GM18502 (cell line): ENCODE data around the gene RCAN2.
"Not testable (repeated sequence)": the region's sequence is repeated elsewhere in the genome, so short reads cannot be mapped to it uniquely, and the experiment has no call there.

ENCODE experiments used
- ATAC-seq: cut with Tn5 transposase; IDR thresholded peaks from one replicate; pipeline ENCODE4 v1.9.1; 2021; ENCODE audit warnings: mild to moderate bottlenecking; ENCODE audit not compliant: unreplicated experiment, poor library complexity

Gene RCAN2

GRCh38 chr6:46393940-46394337, 97.3 kb downstream of the RCAN2 start:
- no peak for ATAC-seq

DNA sequence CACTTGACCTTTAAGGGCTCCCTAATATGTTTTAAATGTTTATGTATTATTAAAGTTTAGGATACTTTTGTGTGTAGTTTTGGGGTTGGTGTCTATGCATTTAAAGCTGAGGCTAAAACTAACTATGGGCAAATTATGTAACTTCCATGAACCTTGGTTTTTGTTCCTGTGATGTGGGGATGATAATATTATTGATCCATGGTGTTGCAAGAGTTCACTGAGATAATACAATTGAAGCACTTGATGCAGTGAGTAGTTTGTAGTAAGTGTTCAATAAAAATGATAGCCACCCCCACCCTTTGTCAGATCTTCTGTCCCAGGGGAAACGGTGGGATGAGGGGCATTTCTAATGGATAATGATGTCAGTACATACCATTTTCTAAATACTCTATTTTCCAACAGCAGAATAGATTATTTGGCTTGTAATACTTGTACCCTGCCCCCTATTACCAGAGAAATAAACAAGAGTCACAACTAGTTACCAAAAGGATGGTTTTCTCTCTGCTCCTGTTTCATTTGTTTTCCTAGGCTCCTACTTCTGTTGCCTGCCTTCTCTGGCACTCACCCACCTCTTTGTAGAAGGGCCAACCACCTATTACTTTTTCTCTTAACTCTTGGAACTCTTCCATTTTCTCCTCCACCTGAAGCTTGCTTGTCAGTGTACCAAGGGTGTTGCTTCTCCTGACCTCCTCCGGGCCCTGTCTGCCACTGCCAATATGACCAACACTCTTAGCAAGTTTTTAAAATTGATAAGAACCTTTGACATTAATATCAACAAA, 97.9 kb downstream of the RCAN2 start:
- ATAC-seq = no peak

DNA sequence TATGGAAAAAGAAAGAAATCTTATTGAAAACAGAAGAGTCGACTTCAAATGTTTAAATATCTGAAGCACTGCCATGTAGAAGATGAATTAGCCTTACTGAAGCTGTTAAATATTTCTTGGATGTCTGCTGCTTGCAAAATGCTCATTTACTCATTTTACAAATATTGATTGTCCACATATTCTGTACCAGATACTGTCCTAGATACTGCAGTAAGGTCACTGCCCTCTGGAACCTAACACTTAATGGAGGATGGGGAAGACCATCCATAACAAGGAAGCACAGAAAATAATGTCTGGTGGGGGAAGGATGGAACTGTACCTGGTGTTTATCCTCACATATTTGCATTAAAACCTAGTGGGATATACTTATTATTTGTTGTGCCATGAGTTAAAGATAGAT, 99.0 kb downstream of the RCAN2 start:
- no peak for ATAC-seq

DNA sequence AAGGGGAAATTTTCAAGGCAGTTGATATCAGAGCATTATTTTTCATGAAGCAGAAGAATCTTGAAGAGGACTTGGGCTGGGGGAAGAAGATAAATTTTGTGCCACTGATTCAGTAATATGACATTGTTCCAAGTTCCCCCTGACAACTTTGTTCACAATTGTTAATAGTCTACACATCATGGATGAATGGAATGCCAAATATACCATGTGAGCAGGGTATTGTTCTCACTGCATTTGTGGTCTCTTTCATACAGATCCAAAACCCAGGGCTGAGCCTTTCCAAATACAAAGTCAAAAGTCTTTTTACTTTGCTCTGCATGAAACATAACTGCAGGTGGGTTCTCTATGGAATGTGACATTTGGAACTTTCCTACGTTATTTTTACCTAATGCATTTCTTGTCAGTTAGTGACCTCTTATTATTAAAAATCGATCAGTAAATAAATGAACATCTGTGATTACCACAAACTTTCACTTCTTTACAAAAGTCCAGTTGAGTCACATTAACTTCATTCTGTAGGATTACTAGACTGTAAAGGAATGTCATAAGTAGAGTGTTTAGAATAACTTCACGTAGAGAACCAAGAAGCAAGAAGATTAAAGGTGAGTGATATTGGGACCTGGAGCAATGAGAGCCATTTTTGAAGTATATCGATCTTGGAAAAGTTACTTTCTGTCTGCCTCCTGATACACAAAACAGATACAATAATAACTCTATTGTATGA, 100.9 kb downstream of the RCAN2 start:
- no peak for ATAC-seq

- not testable (repeated sequence) for ATAC-seq
Observed at GRCh38 chr6:46387728-46388127, 103.5 kb downstream of the RCAN2 start.

- ATAC-seq = no peak
Observed at GRCh38 chr6:46381579-46381978, 109.7 kb downstream of the RCAN2 start.

GRCh38 chr6:46381057-46381456, 110.2 kb downstream of the RCAN2 start:
- no peak for ATAC-seq

- no peak for ATAC-seq
Observed at GRCh38 chr6:46380152-46380807, 111.0 kb downstream of the RCAN2 start.

- ATAC-seq = no peak
Observed at GRCh38 chr6:46378882-46379416, 112.3 kb downstream of the RCAN2 start.

- no peak for ATAC-seq
Observed at GRCh38 chr6:46378161-46378881, 112.9 kb downstream of the RCAN2 start.

- no peak for ATAC-seq
Observed at GRCh38 chr6:46377209-46377608, 114.0 kb downstream of the RCAN2 start.

DNA sequence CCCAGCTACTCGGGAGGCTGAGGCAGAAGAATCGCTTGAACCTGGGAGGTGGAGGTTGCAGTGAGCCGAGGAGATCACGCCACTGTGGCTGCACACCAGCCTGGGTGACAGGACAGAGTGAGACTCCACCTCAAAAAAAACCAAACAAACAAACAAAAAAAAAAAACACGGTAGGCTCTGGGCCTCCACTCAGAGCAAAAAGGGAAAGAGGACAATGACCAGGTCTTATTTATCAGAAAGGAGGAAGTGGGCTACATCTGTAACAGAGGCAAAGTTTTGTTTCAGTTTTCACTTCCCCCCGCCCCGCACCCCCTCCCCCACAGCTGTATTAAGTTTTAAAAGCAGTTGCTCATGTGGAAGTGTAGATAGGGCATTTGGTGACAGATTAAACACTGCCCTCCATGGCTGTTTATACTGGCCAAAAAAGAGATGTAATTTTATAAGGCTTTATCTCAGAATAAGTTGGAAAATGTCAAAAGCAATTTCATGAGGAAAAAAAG, 114.6 kb downstream of the RCAN2 start:
- ATAC-seq = peak; percentile 92

DNA sequence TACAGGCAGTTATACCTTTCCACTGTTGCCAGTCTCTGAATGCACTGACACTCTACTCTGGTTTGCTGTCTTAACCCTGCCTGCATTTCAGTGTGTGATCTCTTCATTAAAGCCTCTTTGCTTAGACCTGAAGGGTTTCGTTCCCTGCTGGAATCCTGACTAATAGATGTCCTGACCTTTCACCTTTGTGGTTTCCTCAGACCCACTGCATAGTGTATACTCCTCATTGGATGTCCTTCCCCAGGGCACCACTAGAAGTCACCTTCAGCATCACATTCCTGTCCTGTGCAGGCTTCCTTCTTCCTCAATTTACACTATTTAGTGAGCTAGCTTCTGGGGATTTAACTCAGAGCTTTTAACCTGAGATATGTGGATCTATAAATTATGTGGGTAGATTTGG, 120.6 kb downstream of the RCAN2 start:
- no peak for ATAC-seq

GRCh38 chr6:46368169-46368536, 123.1 kb downstream of the RCAN2 start:
- ATAC-seq = no peak

DNA sequence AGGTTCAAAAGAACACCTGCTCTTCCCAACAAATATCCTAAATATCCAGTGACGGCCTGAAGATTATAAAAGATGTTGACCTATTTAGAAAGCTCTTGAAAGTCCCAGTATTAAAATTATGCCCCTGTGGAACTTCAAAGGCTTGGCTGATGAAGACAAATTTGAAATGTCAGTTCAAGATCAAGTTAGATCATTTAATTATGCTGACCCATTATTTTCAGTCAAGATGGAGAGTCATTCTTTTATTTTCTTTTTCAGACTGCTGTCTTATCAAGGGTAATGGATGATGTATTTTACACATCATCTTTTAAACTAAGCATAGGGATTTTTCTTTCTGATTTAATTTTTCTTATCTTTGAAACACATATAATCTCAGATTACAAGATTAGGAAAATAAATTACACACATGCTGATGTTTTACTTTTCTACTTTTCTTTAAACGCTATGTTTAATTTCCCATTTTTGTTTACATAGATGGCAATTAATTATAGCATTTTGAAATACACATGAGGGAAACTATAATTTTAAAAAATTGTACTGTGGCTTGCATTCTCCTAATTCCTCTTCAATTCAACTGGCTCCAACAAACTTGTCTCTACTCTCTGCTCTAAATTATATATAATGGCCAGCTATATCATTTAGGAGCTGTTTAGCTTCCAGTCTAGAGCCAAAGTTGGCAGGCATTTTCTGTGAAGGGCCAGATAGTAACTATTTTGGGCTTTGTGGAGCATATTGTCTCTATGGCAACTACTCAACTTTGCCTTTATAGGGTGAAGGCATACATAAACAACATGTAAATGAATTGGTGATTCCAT, 123.7 kb downstream of the RCAN2 start:
- no peak for ATAC-seq

DNA sequence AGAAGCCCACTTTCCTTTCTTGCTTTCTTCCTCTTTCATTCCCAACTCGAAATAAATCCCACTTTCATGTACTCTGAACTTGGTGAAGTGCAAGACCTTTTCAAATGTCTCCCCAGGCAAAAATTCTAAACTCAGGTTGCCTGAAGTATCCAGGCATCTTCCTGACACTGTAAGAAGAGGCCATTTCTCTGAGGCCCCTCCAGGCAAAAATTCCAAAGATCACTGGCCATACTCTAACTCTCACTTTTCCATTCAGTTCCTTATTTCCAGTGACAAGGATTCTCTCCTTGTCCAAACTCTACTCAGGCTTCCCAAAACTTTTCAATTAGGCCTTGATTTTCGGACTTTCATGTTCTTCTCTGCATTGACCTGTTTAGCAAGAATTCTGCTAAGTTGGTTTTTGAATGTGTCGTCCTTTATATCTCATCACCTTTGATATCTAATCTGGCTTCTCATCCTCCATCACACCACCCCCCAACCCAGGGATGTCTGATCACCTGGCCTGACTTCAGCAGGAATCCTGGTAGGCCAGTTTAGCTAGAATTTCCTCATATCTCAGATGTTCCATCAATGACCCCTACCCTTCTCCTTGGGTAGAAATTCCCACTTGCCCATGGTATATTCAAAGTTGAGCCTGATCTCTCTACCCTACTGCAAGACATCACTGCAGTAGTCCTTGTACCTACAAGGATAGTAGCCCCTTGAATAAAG, 124.9 kb downstream of the RCAN2 start:
- ATAC-seq = no peak

DNA sequence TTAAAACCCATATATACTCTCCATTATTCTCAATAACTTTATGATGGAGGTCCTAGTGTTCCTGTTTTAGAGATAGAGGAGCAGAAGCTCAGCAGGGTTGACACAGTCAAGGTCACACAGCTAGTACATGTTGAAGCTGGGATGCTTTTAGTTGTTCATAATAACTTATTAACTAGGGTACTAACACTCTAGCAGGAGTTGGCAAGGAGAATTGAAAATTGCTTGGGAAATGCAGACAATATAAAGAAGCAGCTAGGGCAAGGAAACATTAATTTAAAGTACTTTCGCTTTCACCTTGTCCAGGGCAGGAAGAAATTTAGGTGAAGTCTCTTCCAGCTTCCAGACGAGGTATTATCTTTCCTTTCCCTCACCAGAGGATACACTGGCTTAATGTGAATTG, 133.7 kb downstream of the RCAN2 start:
- ATAC-seq = no peak

GRCh38 chr6:46356543-46356942, 134.7 kb downstream of the RCAN2 start:
- no peak for ATAC-seq

DNA sequence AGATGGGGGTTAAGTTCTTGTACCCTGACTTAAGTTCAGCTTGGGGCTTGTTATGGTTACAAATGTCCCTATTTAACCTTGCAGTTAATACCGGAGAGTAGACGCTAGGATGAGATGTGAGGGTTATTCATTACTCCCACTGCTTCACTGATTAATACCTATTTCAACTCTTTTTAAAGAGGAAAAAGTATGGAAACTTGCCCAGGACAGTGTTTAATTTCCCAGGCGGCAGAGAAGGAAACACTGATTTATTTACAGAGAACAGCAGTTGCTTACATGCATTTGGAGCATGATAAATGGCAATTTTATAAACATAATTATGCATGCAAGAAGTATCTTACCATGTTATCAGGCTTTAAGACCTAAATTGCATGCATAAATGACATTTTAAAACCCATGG, 137.7 kb downstream of the RCAN2 start:
- no peak for ATAC-seq
